GM21423 (cell line): ENCODE results near the gene PLA2G2D.

Source experiments
- ATAC-seq: cut with Tn5 transposase; IDR thresholded peaks from one replicate; pipeline ENCODE4 v1.9.1; 2021; ENCODE audit warnings: mild to moderate bottlenecking, moderate library complexity; ENCODE audit not compliant: unreplicated experiment

Gene PLA2G2D

GRCh38 chr1:20117236-20117635 is 2.1 kb downstream of the PLA2G2D start:
- ATAC-seq, result no peak

- ATAC-seq, result no peak
Observed at GRCh38 chr1:20115916-20116315, 3.4 kb downstream of the PLA2G2D start.

- ATAC-seq, result no peak
Observed at GRCh38 chr1:20115479-20115878, 3.9 kb downstream of the PLA2G2D start.

- no peak for ATAC-seq
Observed at GRCh38 chr1:20114021-20114648, 5.2 kb downstream of the PLA2G2D start.

- no peak for ATAC-seq
Observed at GRCh38 chr1:20112279-20113000, 6.9 kb downstream of the PLA2G2D start.

- no peak for ATAC-seq
Observed at GRCh38 chr1:20111452-20111851, 7.9 kb downstream of the PLA2G2D start.

- no peak for ATAC-seq
Observed at GRCh38 chr1:20110679-20111078, 8.7 kb downstream of the PLA2G2D start.

GRCh38 chr1:20109223-20109856 is 10.0 kb downstream of the PLA2G2D start:
- no peak for ATAC-seq

GRCh38 chr1:20108366-20109123 is 10.8 kb downstream of the PLA2G2D start:
- no peak for ATAC-seq

- no peak for ATAC-seq
Observed at GRCh38 chr1:20107796-20108195, 11.5 kb downstream of the PLA2G2D start.

- ATAC-seq, result no peak
Observed at GRCh38 chr1:20107351-20107750, 12.0 kb downstream of the PLA2G2D start.

GRCh38 chr1:20105856-20106255 is 13.5 kb downstream of the PLA2G2D start:
- no peak for ATAC-seq

- no peak for ATAC-seq
Observed at GRCh38 chr1:20102875-20103274, 16.5 kb downstream of the PLA2G2D start.

GRCh38 chr1:20100632-20101355 is 18.5 kb downstream of the PLA2G2D start:
- no peak for ATAC-seq

GRCh38 chr1:20099533-20099932 is 19.8 kb downstream of the PLA2G2D start:
- no peak for ATAC-seq

GRCh38 chr1:20096840-20097447 is 22.4 kb downstream of the PLA2G2D start:
- no peak for ATAC-seq

GRCh38 chr1:20095564-20096434 is 23.5 kb downstream of the PLA2G2D start:
- no peak for ATAC-seq

- ATAC-seq, result no peak
Observed at GRCh38 chr1:20093940-20094391, 25.4 kb downstream of the PLA2G2D start.

GRCh38 chr1:20093303-20093702 is 26.0 kb downstream of the PLA2G2D start:
- no peak for ATAC-seq
